Adrenal gland (tissue), 5 donors: ENCODE data around the gene KCTD11.

Source experiments
- CTCF ChIP-seq, 6 experiments: fragments of 450-650 bp in 4 of 6; fragments of 200-600 bp in 2 of 6; sonication (generic) in 1 of 6; IDR thresholded peaks; 1 replicate in 5 of 6; 2 replicates in 1 of 6; pipeline versions ENCODE4 v1.5.1 to v1.8.0; 2016 to 2021; ENCODE audit warnings: antibody characterized with exemption in 6 of 6, mild to moderate bottlenecking in 2 of 6, moderate library complexity in 1 of 6
- POLR2A ChIP-seq, 2 donors: fragments of 450-650 bp; IDR thresholded peaks; one replicate each; pipeline ENCODE4 v1.6.1; 2017; ENCODE audit warnings: antibody characterized with exemption in 2 of 2, mild to moderate bottlenecking in 2 of 2, moderate library complexity in 1 of 2
- donor health status: DM: no; HTN: no; CAD: no.

- no peak for TF ChIP-seq CTCF (IDR thresholded peaks at IDR 0.05)
- TF ChIP-seq POLR2A (IDR thresholded peaks at IDR 0.05), result no peak
Observed at GRCh38 chr17:7361906-7362305, 9.9 kb downstream of the KCTD11 start.
